TTC549 (cell line): Measurements from ENCODE around the gene PCDHGA9.
"Not testable (repeated sequence)": the region's sequence is repeated elsewhere in the genome, so short reads cannot be mapped to it uniquely, and the experiment has no call there.

Experiments used
- FAIRE-seq: peaks from 2 replicates; lab custom pipeline; 2012; peaks lifted over from hg19 to GRCh38; lab: Jason Lieb, UNC

Gene PCDHGA9

GRCh38 chr5:141402553-141403243 is at the start of gene PCDHGA9:
Gene PCDHGA9 (plus strand): TSS chr5:141402778. CDS start chr5:141402953, 175 bp downstream.
- FAIRE-seq = no peak

GRCh38 chr5:141354900-141355469 is 47.6 kb upstream of the PCDHGA9 start, which contains the start of gene PCDHGA4:
Gene PCDHGA4 (plus strand): TSS chr5:141355021. CDS start chr5:141355108, 87 bp downstream.
- FAIRE-seq = no peak

GRCh38 chr5:141355641-141356040 is 46.9 kb upstream of the PCDHGA9 start:
- no peak for FAIRE-seq

- no peak for FAIRE-seq
Observed at GRCh38 chr5:141356133-141356532, 46.4 kb upstream of the PCDHGA9 start.

GRCh38 chr5:141356950-141357349 is 45.6 kb upstream of the PCDHGA9 start:
- FAIRE-seq = no peak

- FAIRE-seq = peak; percentile 11
Observed at GRCh38 chr5:141359790-141360426, 42.7 kb upstream of the PCDHGA9 start, which contains the start of gene PCDHGB2. Gene PCDHGB2 (plus strand): TSS chr5:141359994. CDS start chr5:141360136, 142 bp downstream.

- no peak for FAIRE-seq
Observed at GRCh38 chr5:141360685-141361084, 41.9 kb upstream of the PCDHGA9 start.

GRCh38 chr5:141362719-141363118 is 39.9 kb upstream of the PCDHGA9 start:
- FAIRE-seq = no peak

- no peak for FAIRE-seq
Observed at GRCh38 chr5:141363952-141364660, 38.5 kb upstream of the PCDHGA9 start, which contains the start of gene PCDHGA5. Gene PCDHGA5 (plus strand): TSS chr5:141364162. CDS start chr5:141364331, 169 bp downstream.

- no peak for FAIRE-seq
Observed at GRCh38 chr5:141366016-141366896, 36.3 kb upstream of the PCDHGA9 start.

- no peak for FAIRE-seq
Observed at GRCh38 chr5:141369994-141370848, 32.4 kb upstream of the PCDHGA9 start, which contains the start of gene PCDHGB3. Gene PCDHGB3 (plus strand): TSS chr5:141370242. CDS start chr5:141370395, 153 bp downstream.

GRCh38 chr5:141371572-141372475 is 30.8 kb upstream of the PCDHGA9 start:
- FAIRE-seq = no peak

- FAIRE-seq = no peak
Observed at GRCh38 chr5:141373673-141374317, 28.8 kb upstream of the PCDHGA9 start, which contains the start of gene PCDHGA6. Gene PCDHGA6 (plus strand): TSS chr5:141373891. CDS start chr5:141374084, 193 bp downstream.

GRCh38 chr5:141374627-141375026 is 28.0 kb upstream of the PCDHGA9 start:
- FAIRE-seq = no peak

- FAIRE-seq = not testable (repeated sequence)
Observed at GRCh38 chr5:141375444-141376155, 27.0 kb upstream of the PCDHGA9 start.

- FAIRE-seq = no peak
Observed at GRCh38 chr5:141382469-141383294, 19.9 kb upstream of the PCDHGA9 start, which contains the start of gene PCDHGA7. Gene PCDHGA7 (plus strand): TSS chr5:141382742. CDS start chr5:141382900, 158 bp downstream.

- FAIRE-seq = no peak
Observed at GRCh38 chr5:141383345-141383744, 19.2 kb upstream of the PCDHGA9 start.
